Measurements from ENCODE around the gene TMEM147. TPM values are rescaled to one million over a fixed set of nuclear protein-coding genes. Genes with fewer than 3 reads are reported as not detected.

Gene TMEM147
- total and polyA plus RNA-seq, 2 of the 4 experiments (the other 2 are of a cell fraction) = 67.6 to 108 TPM

GRCh38 chr19:35554076-35554475 is 8.7 kb downstream of the TMEM147 start:
- H3K4ac ChIP-seq (ENCODE audit: low read depth, low read length) = no peak overlapping the region
- H4K20me1 ChIP-seq (ENCODE audit: insufficient read depth, low read length) = 0 out of 2 replicates have a peak, but pooled peaks cover 6% of the 10 kb centered on the region
- peaks cover 0 to 3% of the 10 kb centered on the region in 2 experiments; a peak in 2 of 4 replicates for H3K79me1 ChIP-seq (ENCODE audit: low read depth in 1 of 2, low read length in 2 of 2)
- H3K9me3 ChIP-seq (ENCODE audit: control insufficient read depth, insufficient read depth, low read length) = no peaks in the 10 kb centered on the region
- DNase-seq (no peak), ATAC-seq (ENCODE audit: low read depth) (no peak)
- ChIA-PET POLR2A (ENCODE audit: unreplicated experiment) (no interaction called here), CTCF (no interaction called here)
- H4K8ac ChIP-seq (ENCODE audit: low read depth in 2 of 2, low read length in 2 of 2) = no peak overlapping the region
- no peak overlapping the region for H4K5ac ChIP-seq (ENCODE audit: low read depth, low read length)
- H3K4me1 ChIP-seq (ENCODE audit: control insufficient read depth, insufficient read depth, low read length) = no peaks in the 10 kb centered on the region
- H4K91ac ChIP-seq (ENCODE audit: insufficient read depth, low read depth, low read length) = no peak overlapping the region
- peaks cover 27% of the 10 kb centered on the region for H3K27me3 ChIP-seq (ENCODE audit: control insufficient read depth, insufficient read depth, low read length)
- H3K23ac ChIP-seq (ENCODE audit: low read depth, low read length) = no peak overlapping the region
- H3K4me2 ChIP-seq (ENCODE audit: low read depth, low read length) = no peak overlapping the region
- H3K14ac ChIP-seq (replicated peaks; ENCODE audit: low read depth, low read length) = no peak overlapping the region
- BruUV-seq (replicated peaks) = no TSS peak
- H2AK9ac ChIP-seq (replicated peaks; ENCODE audit: low read depth, low read length, poor library complexity) = no peak overlapping the region
- peaks cover 2% of the 10 kb centered on the region; the same call in 1 of the 2 replicates for H3K36me3 ChIP-seq (ENCODE audit: control insufficient read depth, insufficient read depth, low read length)
- H3K9me1 ChIP-seq (ENCODE audit: insufficient read depth, low read length) = 0 out of 2 replicates have a peak, but pooled peaks cover 3% of the 10 kb centered on the region
- no peak overlapping the region for H3K9ac ChIP-seq (ENCODE audit: low read depth, low read length)
- no peak overlapping the region for H2AK5ac ChIP-seq (ENCODE audit: low read depth, low read length)
- no CpG with 5 or more reads among the region's 5 CpGs for WGBS, 2 experiments (ENCODE audit: extremely low coverage in 2 of 2, insufficient read length in 1 of 2)
- no peak overlapping the region for H2BK120ac ChIP-seq (ENCODE audit: low read depth, low read length)
- no peak overlapping the region for H2BK5ac ChIP-seq (ENCODE audit: low read depth, low read length, poor library complexity, severe bottlenecking)
- no peak overlapping the region for H2BK15ac ChIP-seq (ENCODE audit: low read depth, low read length)
- no peak overlapping the region for H3K27ac ChIP-seq (ENCODE audit: insufficient read depth, low read length)
- no peak overlapping the region for H3K18ac ChIP-seq (ENCODE audit: low read depth, low read length)
- no peak overlapping the region for H2BK20ac ChIP-seq (ENCODE audit: low read depth, low read length)
- intact Hi-C loops (cut with micrococcal nuclease) = no loop called here
- no peak overlapping the region for H3K4me3 ChIP-seq (ENCODE audit: insufficient read depth, low read depth, low read length)
- TF ChIP-seq ELK1 (IDR thresholded peaks at IDR 0.05; ENCODE audit: borderline replicate concordance, low read depth, low read length) (no peak), CEBPB (IDR thresholded peaks at IDR 0.05; ENCODE audit: low read depth, low read length) (no peak), POLR2A (IDR thresholded peaks at IDR 0.05; ENCODE audit: low read depth, low read length) (no peak), RCOR1 (IDR thresholded peaks at IDR 0.05; ENCODE audit: insufficient replicate concordance, low read length) (no peak), CHD1 (IDR thresholded peaks at IDR 0.05; ENCODE audit: low read depth, low read length) (no peak), MXI1 (IDR thresholded peaks at IDR 0.05; ENCODE audit: borderline replicate concordance, low read depth, low read length) (no peak), RFX5 (IDR thresholded peaks at IDR 0.05; ENCODE audit: low read depth, low read length) (no peak), CTCF (conservative IDR thresholded peaks at IDR 0.05; ENCODE audit: low read depth, low read length) (no peak), MAZ (IDR thresholded peaks at IDR 0.05; ENCODE audit: borderline replicate concordance, low read depth, low read length) (no peak), BHLHE40 (IDR thresholded peaks at IDR 0.05; ENCODE audit: low read depth, low read length) (no peak), SMC3 (IDR thresholded peaks at IDR 0.05; ENCODE audit: low read depth, low read length) (no peak), USF2 (IDR thresholded peaks at IDR 0.05; ENCODE audit: low read depth, low read length) (no peak), NFE2L2 (IDR thresholded peaks at IDR 0.05; ENCODE audit: low read depth, low read length) (no peak), RAD21 (IDR thresholded peaks at IDR 0.05; ENCODE audit: low read length) (no peak), FOS (IDR thresholded peaks at IDR 0.05; ENCODE audit: low read depth, low read length) (no peak), MAFK (IDR thresholded peaks at IDR 0.05; ENCODE audit: low read depth, low read length) (no peak)
- H3K56ac ChIP-seq (ENCODE audit: extremely low read depth, insufficient read depth, low read length) = no peak overlapping the region
- dilution Hi-C loops (cut with HindIII; ENCODE audit: low sequenced_read_pairs, unreplicated experiment) = no loop called here
- in situ Hi-C loops (cut with MboI; ENCODE audit: low sequenced_read_pairs) = no loop called here
- H2AFZ ChIP-seq (replicated peaks; ENCODE audit: low read length, poor library complexity) = no peak overlapping the region
